ENCODE data around the gene MAGIX.

DNA sequence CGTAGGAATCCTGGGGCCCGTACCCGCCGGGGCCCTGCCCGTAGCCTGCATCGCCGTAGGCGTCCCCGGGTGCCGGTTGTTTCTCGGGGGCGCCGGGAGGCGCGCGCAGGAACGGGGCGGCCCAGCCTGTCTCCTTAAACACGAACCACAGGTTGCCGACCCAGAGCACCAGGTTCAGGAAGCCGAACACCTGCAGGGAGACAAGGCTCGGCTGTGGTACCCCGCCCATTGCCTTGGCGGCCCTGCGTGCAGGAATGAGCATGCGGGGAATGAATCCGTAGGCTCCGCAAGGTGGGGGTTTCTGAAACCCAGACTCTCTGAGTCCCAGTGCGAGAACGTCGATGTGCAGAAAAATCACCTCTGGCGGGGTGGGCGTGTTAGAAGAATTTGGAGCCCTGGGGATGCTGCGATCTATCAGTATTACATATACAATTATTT, 29.0 kb downstream of the MAGIX start:
- TF ChIP-seq, protein P1, sequence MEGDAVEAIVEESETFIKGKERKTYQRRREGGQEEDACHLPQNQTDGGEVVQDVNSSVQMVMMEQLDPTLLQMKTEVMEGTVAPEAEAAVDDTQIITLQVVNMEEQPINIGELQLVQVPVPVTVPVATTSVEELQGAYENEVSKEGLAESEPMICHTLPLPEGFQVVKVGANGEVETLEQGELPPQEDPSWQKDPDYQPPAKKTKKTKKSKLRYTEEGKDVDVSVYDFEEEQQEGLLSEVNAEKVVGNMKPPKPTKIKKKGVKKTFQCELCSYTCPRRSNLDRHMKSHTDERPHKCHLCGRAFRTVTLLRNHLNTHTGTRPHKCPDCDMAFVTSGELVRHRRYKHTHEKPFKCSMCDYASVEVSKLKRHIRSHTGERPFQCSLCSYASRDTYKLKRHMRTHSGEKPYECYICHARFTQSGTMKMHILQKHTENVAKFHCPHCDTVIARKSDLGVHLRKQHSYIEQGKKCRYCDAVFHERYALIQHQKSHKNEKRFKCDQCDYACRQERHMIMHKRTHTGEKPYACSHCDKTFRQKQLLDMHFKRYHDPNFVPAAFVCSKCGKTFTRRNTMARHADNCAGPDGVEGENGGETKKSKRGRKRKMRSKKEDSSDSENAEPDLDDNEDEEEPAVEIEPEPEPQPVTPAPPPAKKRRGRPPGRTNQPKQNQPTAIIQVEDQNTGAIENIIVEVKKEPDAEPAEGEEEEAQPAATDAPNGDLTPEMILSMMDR (IDR thresholded peaks at IDR 0.05; ENCODE audit: low read length), result no peak
- TF ChIP-seq EZH2 (IDR thresholded peaks at IDR 0.05; ENCODE audit: borderline replicate concordance, low read length), result no peak

All from OCI-LY1 (cell line).